GM12865 (cell line): ENCODE results near the gene PAGE2B.
A peak's percentile ranks its signal among the peaks of the same experiment; 100 is the strongest.
"Not testable (repeated sequence)": the region's sequence is repeated elsewhere in the genome, so short reads cannot be mapped to it uniquely, and the experiment has no call there.

Experiments used
- DNase-seq: peaks from one replicate; pipeline ENCODE4 v3.0.0; 2010; ENCODE audit warnings: low read depth
- H3K4me3 ChIP-seq: 2 replicates; pipeline ENCODE4 v1.5.1; 2011; ENCODE audit warnings: mild to moderate bottlenecking, low read depth, low read length, control low read depth
- TF ChIP-seq, protein P1 (sequence below): IDR thresholded peaks from 2 replicates; pipeline ENCODE4 v1.5.1; 2011; ENCODE audit warnings: low read length, control low read depth, low read depth, inconsistent platforms; ENCODE audit not compliant: insufficient read depth; ENCODE audit errors: missing control alignments

Gene PAGE2B

DNA sequence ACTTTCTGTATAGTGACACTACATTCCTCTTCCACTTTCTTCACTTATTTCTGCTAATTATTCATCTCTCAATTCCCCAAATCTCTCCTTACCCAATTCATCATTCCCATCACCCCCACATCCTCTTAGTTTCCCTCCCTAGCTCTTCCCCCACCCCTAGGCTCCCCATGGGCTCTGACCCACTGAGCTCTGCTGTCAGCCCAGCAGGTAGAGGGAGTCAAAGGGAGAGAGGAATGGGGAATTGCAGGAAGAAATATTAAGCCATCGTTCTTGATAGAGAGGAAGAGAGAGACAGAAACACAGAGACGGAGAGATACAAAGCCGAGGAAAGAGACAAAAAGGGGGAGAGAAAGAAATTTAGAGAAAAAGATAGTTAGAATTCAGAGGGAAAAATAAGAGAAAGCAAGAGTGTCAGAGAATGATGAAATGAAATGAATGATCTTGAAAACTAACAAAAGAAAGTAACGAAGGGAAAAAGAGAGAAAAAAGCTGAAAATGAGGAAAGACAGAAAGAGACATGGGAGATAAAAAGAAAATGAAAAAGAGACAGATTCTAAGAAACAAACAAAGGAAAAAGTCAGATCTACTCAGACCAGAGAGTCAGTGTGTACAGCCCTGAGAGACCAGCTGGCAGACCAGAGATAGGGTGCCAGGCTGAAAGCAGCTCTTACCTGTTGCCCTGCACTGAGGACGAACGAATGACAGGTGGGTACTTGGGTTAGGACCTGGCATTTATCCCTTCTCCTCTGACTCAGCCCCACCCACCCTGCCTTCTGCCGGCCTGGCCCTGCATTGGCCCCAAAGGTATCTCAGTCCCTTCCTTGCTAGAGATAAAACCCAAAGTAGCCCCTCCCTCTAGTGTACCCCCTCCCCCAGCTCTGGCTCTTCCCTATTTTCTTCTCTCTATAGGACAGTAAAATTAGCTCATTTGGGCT, 44.3 kb upstream of the PAGE2B start, which contains the start of gene ALAS2:
TSS of gene ALAS2 (minus strand) at position 707 of the 935 bp plus-strand sequence. CDS start 4,977 bp downstream, outside the sequence.
- H3K4me3 ChIP-seq = no peak within 1 kb of the TSS
- no peak for DNase-seq
- TF ChIP-seq, protein P1, sequence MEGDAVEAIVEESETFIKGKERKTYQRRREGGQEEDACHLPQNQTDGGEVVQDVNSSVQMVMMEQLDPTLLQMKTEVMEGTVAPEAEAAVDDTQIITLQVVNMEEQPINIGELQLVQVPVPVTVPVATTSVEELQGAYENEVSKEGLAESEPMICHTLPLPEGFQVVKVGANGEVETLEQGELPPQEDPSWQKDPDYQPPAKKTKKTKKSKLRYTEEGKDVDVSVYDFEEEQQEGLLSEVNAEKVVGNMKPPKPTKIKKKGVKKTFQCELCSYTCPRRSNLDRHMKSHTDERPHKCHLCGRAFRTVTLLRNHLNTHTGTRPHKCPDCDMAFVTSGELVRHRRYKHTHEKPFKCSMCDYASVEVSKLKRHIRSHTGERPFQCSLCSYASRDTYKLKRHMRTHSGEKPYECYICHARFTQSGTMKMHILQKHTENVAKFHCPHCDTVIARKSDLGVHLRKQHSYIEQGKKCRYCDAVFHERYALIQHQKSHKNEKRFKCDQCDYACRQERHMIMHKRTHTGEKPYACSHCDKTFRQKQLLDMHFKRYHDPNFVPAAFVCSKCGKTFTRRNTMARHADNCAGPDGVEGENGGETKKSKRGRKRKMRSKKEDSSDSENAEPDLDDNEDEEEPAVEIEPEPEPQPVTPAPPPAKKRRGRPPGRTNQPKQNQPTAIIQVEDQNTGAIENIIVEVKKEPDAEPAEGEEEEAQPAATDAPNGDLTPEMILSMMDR = no peak

DNA sequence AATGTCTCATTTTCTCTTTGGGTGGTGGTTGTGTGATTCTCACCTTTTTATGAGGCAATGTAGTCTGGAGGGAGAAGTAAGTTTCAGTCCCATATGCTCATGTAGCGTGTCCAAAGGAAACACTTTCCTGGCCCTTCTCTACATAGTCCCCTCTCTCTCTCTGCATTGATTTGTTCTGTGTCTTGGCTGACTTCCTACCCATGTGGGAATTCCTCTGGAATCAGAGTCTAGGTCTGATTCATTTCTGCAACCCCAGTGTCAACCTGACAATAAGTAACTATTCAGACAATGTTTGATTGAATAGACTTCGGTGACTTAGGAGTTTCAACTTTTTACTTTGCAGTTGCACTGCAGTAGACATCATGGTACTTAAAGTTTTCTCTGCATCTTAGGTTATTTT, 41.4 kb upstream of the PAGE2B start:
- no peak for DNase-seq
- H3K4me3 ChIP-seq = no peak overlapping the region
- TF ChIP-seq, protein P1 = no peak

- TF ChIP-seq, protein P1 = no peak
- no peak overlapping the region for H3K4me3 ChIP-seq
- DNase-seq = no peak
These were observed 35.4 kb upstream of the PAGE2B start for GRCh38 chrX:55039471-55039870.

DNA sequence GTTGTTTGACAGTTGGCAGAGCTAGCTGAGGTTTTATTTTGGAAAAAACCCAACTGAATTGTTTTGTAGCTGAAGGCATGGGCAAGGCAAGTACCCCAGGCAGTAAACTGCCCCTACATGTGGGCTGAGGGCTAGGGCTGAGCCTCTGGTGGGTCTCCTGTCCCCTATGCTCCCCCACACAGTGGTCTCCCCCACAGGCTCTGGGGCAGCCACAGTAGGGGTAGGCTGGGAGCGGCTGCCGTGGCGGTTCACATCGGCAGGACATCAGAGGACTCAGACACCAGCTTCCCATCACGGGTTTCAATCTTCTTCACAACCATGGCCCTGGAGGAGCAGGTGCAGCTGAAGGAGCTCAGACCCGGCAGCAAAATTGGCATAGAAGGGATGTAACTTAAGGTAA, 33.3 kb upstream of the PAGE2B start:
- TF ChIP-seq, protein P1 = no peak
- no peak overlapping the region for H3K4me3 ChIP-seq
- DNase-seq = no peak

DNA sequence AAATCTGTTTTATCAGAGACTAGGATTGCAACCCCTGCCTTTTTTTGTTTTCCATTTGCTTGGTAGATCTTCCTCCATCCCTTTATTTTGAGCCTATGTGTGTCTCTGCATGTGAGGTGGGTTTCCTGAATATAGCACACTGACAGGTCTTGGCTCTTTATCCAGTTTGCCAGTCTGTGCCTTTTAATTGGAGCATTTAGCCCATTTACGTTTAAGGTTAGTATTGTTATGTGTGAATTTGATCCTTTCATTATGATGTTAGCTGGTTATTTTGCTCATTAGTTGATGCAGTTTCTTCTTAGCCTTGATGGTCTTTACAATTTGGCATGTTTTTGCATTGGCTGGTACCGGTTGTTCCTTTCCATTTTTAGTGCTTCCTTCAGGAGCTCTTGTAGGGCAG, 24.2 kb upstream of the PAGE2B start:
- not testable (repeated sequence) for H3K4me3 ChIP-seq, DNase-seq

DNA sequence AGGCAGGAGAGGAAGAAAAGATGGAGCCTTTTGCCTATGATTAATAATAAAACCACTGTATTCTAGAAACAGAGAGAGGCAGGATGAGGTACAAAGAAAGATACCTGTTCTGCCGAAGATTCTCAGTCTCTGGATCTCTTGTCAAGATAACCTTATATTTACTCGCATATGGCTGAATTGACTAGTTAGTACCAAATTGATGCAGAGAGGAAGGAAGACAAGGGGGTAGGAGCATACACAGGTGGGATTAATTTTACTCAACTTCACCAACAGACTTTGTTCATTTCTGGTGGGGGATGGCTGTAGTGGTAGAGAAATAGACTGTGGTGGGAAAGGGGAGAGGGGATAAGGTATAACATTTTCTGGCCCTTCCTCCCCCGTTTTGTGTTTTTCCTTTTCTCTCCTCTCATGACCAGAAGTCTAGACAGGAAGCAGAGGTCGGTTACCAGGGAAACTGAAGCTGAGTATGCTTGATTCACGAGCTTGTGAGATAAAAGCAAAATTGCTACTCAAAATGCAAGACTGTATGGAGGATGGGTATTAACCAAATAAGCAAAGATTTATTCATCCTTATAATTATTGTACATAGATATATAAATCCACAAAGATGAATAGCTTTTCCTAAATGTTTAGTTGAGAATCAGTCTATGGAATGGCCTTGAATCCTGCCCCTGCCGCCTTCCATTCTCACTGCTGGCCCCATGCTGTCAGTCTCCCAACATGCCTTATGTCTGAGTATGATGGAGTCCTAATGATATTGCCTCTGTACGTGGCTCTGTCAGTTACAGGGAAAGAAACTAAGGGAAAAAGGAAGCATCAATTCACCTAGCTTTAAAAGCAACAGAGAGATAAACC, 17.8 kb upstream of the PAGE2B start:
- H3K4me3 ChIP-seq = no peak overlapping the region
- peak; percentile 9 for DNase-seq
- TF ChIP-seq, protein P1 = no peak

DNA sequence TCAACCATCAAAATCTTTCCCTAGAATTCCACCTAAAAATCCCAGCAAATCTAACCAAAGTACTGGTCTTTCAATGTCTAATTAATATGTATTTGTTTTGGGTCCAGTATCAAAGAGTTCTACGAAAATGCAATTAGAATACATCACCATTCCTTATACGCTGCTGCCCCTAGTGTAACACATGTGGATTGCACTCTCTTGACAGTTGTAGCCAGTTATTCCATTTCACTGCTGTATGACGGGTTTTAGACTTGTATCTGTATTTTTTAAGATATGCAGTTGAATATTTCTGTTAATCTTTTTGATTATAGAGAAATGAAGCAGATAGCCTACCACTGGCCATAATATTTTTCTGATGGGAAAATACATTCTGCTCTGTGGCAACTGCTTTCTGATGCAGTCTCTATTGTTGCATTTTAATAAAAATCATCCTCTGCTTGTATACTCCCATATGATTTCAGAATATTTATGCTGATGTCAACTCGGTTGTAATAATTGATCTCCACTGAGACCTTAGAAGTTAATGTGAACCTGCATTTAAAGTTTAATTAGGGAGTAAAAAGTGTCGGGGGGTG, 17.1 kb upstream of the PAGE2B start:
- peak; percentile 34 for DNase-seq
- H3K4me3 ChIP-seq = no peak overlapping the region
- TF ChIP-seq, protein P1 = peak; percentile 63

- H3K4me3 ChIP-seq, DNase-seq: not testable (repeated sequence)
These were observed 7.7 kb upstream of the PAGE2B start for GRCh38 chrX:55067180-55067579.
